DND-41 (cell line): ENCODE data around the gene TTLL10.

Source experiments
- ATAC-seq: fragments of 200-7000 bp; cut with Tn5 transposase; 3 replicates; pipeline ENCODE4 v1.9.1; 2021; ENCODE audit warnings: low read depth; ENCODE audit not compliant: insufficient read depth
- DNase-seq: peaks from one replicate; pipeline ENCODE4 v3.0.0-alpha.2; 2020
- H2AFZ ChIP-seq: 2 replicates; pipeline ENCODE4 v1.6.0; 2012; ENCODE audit warnings: low read depth, low read length
- H3K27ac ChIP-seq: 2 replicates; pipeline ENCODE4 v1.5.1; 2012; ENCODE audit warnings: low read length, inconsistent platforms
- H3K27me3 ChIP-seq: fragments of 200-600 bp; sonication (generic); 2 replicates; pipeline ENCODE4 v1.6.0; 2012; ENCODE audit warnings: low read length, mild to moderate bottlenecking, inconsistent platforms; ENCODE audit not compliant: insufficient read depth, poor library complexity
- H3K36me3 ChIP-seq: 2 replicates; pipeline ENCODE4 v1.5.1; 2012; ENCODE audit warnings: low read length, inconsistent platforms; ENCODE audit not compliant: insufficient read depth
- H3K4me1 ChIP-seq: 2 replicates; pipeline ENCODE4 v1.5.1; 2012; ENCODE audit warnings: mild to moderate bottlenecking, low read length; ENCODE audit not compliant: insufficient read depth
- H3K4me2 ChIP-seq: 2 replicates; pipeline ENCODE4 v1.6.0; 2012; ENCODE audit warnings: mild to moderate bottlenecking, moderate library complexity, low read length, inconsistent platforms; ENCODE audit not compliant: insufficient read depth
- H3K4me3 ChIP-seq, 2 experiments: fragments of 200-600 bp in 1 of 2; shearing (Covaris generic) in 1 of 2; 2 replicates each; pipeline ENCODE4 v1.5.1; 2012 to 2016; ENCODE audit warnings: inconsistent platforms in 2 of 2, low read length in 2 of 2, mild to moderate bottlenecking in 2 of 2, low read depth in 1 of 2, moderate library complexity in 1 of 2
- H3K79me2 ChIP-seq: 2 replicates; pipeline ENCODE4 v1.6.0; 2012; ENCODE audit warnings: low read length, inconsistent platforms; ENCODE audit not compliant: insufficient read depth
- H3K9ac ChIP-seq: 2 replicates; pipeline ENCODE4 v1.6.0; 2012; ENCODE audit warnings: low read depth, mild to moderate bottlenecking, inconsistent platforms, low read length, moderate library complexity
- H3K9me3 ChIP-seq: 2 replicates; pipeline ENCODE4 v1.5.1; 2012; ENCODE audit warnings: low read length, moderate library complexity, mild to moderate bottlenecking, inconsistent platforms; ENCODE audit not compliant: insufficient read depth, severe bottlenecking
- H4K20me1 ChIP-seq: 2 replicates; pipeline ENCODE4 v1.6.0; 2012; ENCODE audit warnings: low read length; ENCODE audit not compliant: insufficient read depth
- CTCF ChIP-seq: IDR thresholded peaks from 2 replicates; pipeline ENCODE4 v1.5.1; 2012; ENCODE audit warnings: borderline replicate concordance, low read length, moderate library complexity, mild to moderate bottlenecking; ENCODE audit not compliant: poor library complexity, severe bottlenecking; ENCODE audit errors: extremely low read depth
- EZH2 ChIP-seq: IDR thresholded peaks from 3 replicates; pipeline ENCODE4 v1.6.1; 2012; ENCODE audit warnings: borderline replicate concordance, low read depth, mild to moderate bottlenecking, moderate library complexity, low read length, inconsistent platforms; ENCODE audit not compliant: severe bottlenecking

The TTLL10 gene

GRCh38 chr1:1132956-1133750 is 40.5 kb upstream of the TTLL10 start:
- peaks cover 11% of the 10 kb centered on the region; the same call in 1 of the 2 replicates for H4K20me1 ChIP-seq
- TF ChIP-seq EZH2 (no peak), CTCF (no peak)
- peaks cover 3% of the 10 kb centered on the region; the same call in 1 of the 2 replicates for H3K4me1 ChIP-seq
- ATAC-seq, result no peak
- no peaks in the 10 kb centered on the region for H3K36me3 ChIP-seq
- H3K79me2 ChIP-seq, result no peaks in the 10 kb centered on the region
- H3K4me3 ChIP-seq, result no peak overlapping the region
- no peak overlapping the region for H3K4me2 ChIP-seq
- H3K9ac ChIP-seq, result no peak overlapping the region
- no peak overlapping the region for H2AFZ ChIP-seq
- no peak overlapping the region for H3K27ac ChIP-seq
- H3K27me3 ChIP-seq, result peaks cover 20% of the 10 kb centered on the region
- no peak for DNase-seq
- H3K9me3 ChIP-seq, result no peaks in the 10 kb centered on the region

- Histone ChIP-seq H3K4me1 (peaks cover 3% of the 10 kb centered on the region; the same call in 1 of the 2 replicates), H3K9ac (no peak overlapping the region)
Observed at GRCh38 chr1:1134300-1134970, 39.2 kb upstream of the TTLL10 start.

GRCh38 chr1:1135339-1136136 is 38.1 kb upstream of the TTLL10 start:
- Histone ChIP-seq H3K9me3 (no peaks in the 10 kb centered on the region), H3K4me2 (no peak overlapping the region), H2AFZ (no peak overlapping the region), H4K20me1 (peaks cover 11% of the 10 kb centered on the region; the same call in 1 of the 2 replicates), H3K79me2 (no peaks in the 10 kb centered on the region), H3K9ac (no peak overlapping the region), H3K36me3 (no peaks in the 10 kb centered on the region), H3K4me3 (no peak overlapping the region), H3K4me1 (peaks cover 3% of the 10 kb centered on the region; the same call in 1 of the 2 replicates), H3K27me3 (peaks cover 20% of the 10 kb centered on the region), H3K27ac (no peak overlapping the region)
- no peak for TF ChIP-seq EZH2
- no peak for TF ChIP-seq CTCF
- ATAC-seq (no peak), DNase-seq (no peak)

More at GRCh38 chr1:1134300-1134970, 39.2 kb upstream of the TTLL10 start:
- no peak overlapping the region for H3K27ac ChIP-seq
- no peaks in the 10 kb centered on the region for H3K9me3 ChIP-seq
- no peak overlapping the region for H3K4me2 ChIP-seq
- H3K36me3 ChIP-seq, result no peaks in the 10 kb centered on the region
- no peak for ATAC-seq
- no peaks in the 10 kb centered on the region for H3K79me2 ChIP-seq
- DNase-seq, result no peak
- peaks cover 20% of the 10 kb centered on the region for H3K27me3 ChIP-seq
- H2AFZ ChIP-seq, result no peak overlapping the region
- no peak overlapping the region for H3K4me3 ChIP-seq
- no peak for TF ChIP-seq EZH2
- no peak for TF ChIP-seq CTCF
- peaks cover 11% of the 10 kb centered on the region; the same call in 1 of the 2 replicates for H4K20me1 ChIP-seq
